Subcutaneous abdominal adipose tissue (tissue), 5 donors: Measurements from ENCODE around the gene PCYT2.

Source experiments
- H3K27ac ChIP-seq: one replicate; pipeline ENCODE4 v1.7.0; 2013; ENCODE audit warnings: low read depth, mild to moderate bottlenecking, inconsistent platforms, low read length, moderate library complexity
- H3K27me3 ChIP-seq, 5 donors: one replicate each; pipeline ENCODE4 v1.7.0; 2013; ENCODE audit warnings: low read length in 5 of 5, inconsistent platforms in 1 of 5; ENCODE audit not compliant: control insufficient read depth in 5 of 5, insufficient read depth in 4 of 5
- H3K36me3 ChIP-seq, 5 donors: one replicate each; pipeline ENCODE4 v1.7.0; 2013; ENCODE audit warnings: low read length in 5 of 5; ENCODE audit not compliant: control insufficient read depth in 5 of 5, insufficient read depth in 5 of 5
- H3K4me1 ChIP-seq, 5 donors: one replicate each; pipeline ENCODE4 v1.7.0; 2013; ENCODE audit warnings: low read length in 5 of 5, mild to moderate bottlenecking in 3 of 5, moderate library complexity in 1 of 5; ENCODE audit not compliant: control insufficient read depth in 5 of 5, insufficient read depth in 5 of 5
- H3K4me3 ChIP-seq, 5 donors: one replicate each; pipeline ENCODE4 v1.7.0; 2013; ENCODE audit warnings: low read length in 5 of 5, low read depth in 1 of 5
- H3K9ac ChIP-seq, 5 donors: one replicate each; pipeline ENCODE4 v1.7.0; 2013; ENCODE audit warnings: low read length in 5 of 5, mild to moderate bottlenecking in 4 of 5, moderate library complexity in 3 of 5
- H3K9me3 ChIP-seq, 5 donors: one replicate each; pipeline ENCODE4 v1.7.0; 2013; ENCODE audit warnings: low read length in 5 of 5; ENCODE audit not compliant: control insufficient read depth in 5 of 5
- donor health status: healthy.
- donor health status: healthy.
- donor health status: healthy.
- donor health status: healthy.
- donor health status: healthy.

PCYT2 gene

DNA sequence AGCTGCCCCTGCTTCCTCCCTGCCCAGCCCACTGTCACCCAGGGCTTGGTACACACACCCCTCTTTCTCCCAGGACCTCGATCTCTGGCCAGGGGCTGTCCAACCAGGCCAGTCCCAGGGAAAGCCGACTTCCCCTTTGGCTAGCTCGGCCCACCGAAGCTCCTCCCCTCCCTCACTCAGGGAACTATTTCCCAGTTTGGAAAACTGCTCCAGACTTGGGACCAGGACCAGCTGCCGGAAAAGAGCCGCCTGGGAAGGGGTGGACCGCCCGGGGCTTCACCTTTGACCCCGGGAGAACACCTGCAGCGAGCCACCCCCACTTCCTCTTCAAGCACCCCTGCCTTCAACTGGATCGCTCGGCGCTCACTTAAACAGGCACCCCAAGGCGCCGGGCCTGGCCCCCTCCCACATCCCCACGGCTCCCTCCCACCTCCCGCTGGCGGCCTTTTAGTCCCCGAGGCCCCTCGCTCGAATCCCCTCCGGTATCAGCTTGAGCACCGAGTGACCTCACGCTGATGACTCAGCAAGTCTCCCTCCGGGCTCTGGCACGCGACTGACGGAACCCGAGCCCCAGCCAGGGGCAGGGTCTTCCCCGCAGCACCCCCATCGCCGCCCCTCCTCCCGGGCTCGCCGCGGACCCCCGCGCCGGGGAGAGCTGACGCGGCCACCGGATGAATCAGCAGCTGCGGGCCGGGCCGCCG lies 15.4 kb upstream of the PCYT2 start:
- Histone ChIP-seq H3K4me1 (peaks cover 8 to 60% (median 58%) of the 10 kb centered on the region in 5 donors), H3K4me3 (peak overlapping the region; percentile 69 to 77 (median 75)), H3K36me3 (peaks cover 0 to 12% (median 10%) of the 10 kb centered on the region in 5 donors), H3K9me3 (no peaks in the 10 kb centered on the region), H3K27me3 (peaks cover 11 to 17% (median 15%) of the 10 kb centered on the region in 5 donors), H3K27ac (peak overlapping the region; percentile 95), H3K9ac (peak overlapping the region; percentile 26 to 90 (median 85))

DNA sequence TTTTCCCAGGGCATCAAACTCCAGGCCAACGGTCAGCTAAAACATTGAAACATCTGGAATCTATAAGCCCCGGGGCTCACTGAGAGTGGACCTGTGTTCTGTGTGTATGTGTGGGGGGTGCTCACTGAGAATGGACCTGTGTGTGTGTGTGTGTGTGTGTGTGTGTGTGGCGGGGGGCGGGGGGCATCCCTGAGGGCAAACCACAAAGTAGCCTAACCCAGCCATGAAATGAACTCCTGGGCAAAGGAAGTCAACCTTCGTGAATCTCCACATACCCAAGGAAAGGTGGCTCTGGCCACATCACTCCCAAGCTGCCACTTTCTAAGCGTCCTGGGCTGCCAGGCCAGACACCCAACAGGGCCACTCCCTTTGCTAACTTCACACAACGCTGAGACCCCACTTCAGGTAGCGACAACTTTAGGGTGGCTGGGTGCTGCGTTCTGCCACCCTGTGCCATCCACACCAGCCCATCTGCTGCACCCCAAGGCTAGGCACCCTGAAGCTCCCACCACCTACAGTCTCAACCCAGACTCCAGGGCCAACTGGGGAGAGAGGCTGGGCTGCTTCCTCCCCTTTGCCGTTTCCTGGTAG lies 14.8 kb upstream of the PCYT2 start:
- Histone ChIP-seq H3K9me3 (no peaks in the 10 kb centered on the region), H3K4me3 (peak overlapping the region; percentile 69 to 77 (median 75)), H3K4me1 (peaks cover 8 to 66% (median 61%) of the 10 kb centered on the region in 5 donors), H3K27me3 (peaks cover 10 to 13% (median 11%) of the 10 kb centered on the region in 5 donors), H3K9ac (peak overlapping the region in 4 of 5 donors; percentile 79 to 90 (median 86)), H3K36me3 (peaks cover 0 to 13% (median 10%) of the 10 kb centered on the region in 5 donors), H3K27ac (peak overlapping the region; percentile 95)

DNA sequence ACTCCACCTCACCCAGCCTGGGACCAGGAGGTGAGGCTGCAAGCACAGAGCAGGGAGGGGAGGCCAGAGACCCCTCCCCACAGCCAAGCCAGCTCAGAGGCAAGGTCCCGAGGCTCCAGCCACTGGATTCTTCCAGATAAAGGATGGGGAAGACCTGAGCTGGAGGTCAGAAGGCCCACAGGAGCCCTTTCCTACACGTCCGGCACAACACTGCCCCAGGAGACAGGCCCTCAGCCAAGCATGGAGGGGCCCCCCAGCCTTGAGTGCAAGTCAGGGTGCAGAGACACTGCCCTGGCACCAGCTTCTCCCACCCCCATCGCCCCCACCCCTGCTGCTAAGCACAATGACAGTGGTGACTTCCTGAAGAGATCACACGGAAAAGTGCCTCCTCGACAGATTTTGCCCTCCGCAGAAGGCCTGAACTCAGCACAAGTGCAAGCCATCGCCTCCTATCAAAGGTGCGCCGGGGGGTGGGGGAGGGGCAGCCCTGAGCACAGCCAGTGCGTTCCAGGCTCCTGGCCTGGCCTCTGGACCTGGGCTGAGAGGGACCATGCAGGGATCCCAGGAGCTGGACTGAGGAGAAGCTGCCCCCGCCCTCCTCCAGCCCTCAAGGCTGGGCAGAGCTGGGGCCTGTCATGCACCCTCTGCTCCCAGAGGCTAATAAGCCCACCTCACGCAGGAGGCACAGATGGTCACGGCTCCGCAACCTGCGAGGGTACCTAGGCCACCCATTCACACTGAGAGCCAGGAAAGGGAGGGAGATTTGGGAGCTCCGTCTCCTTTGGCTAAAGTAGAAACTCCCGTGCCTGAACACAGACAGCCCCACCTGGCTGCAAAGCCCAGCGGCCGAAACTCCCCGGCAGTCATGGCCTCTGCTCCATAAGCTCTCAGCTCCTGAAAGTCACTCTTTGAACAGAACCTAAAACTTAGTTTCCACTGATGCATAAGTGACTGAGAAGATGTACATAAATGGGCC lies 13.6 kb upstream of the PCYT2 start:
- Histone ChIP-seq H3K27me3 (peaks cover 6 to 11% (median 10%) of the 10 kb centered on the region in 5 donors), H3K9me3 (no peaks in the 10 kb centered on the region), H3K36me3 (peaks cover 0 to 24% (median 18%) of the 10 kb centered on the region in 5 donors), H3K4me3 (peak overlapping the region in 3 of 5 donors; percentile 15 to 59 (median 19)), H3K9ac (peak overlapping the region in 1 of 5 donors; percentile 52), H3K4me1 (peaks cover 8 to 77% (median 72%) of the 10 kb centered on the region in 5 donors), H3K27ac (peak overlapping the region; percentile 60)

DNA sequence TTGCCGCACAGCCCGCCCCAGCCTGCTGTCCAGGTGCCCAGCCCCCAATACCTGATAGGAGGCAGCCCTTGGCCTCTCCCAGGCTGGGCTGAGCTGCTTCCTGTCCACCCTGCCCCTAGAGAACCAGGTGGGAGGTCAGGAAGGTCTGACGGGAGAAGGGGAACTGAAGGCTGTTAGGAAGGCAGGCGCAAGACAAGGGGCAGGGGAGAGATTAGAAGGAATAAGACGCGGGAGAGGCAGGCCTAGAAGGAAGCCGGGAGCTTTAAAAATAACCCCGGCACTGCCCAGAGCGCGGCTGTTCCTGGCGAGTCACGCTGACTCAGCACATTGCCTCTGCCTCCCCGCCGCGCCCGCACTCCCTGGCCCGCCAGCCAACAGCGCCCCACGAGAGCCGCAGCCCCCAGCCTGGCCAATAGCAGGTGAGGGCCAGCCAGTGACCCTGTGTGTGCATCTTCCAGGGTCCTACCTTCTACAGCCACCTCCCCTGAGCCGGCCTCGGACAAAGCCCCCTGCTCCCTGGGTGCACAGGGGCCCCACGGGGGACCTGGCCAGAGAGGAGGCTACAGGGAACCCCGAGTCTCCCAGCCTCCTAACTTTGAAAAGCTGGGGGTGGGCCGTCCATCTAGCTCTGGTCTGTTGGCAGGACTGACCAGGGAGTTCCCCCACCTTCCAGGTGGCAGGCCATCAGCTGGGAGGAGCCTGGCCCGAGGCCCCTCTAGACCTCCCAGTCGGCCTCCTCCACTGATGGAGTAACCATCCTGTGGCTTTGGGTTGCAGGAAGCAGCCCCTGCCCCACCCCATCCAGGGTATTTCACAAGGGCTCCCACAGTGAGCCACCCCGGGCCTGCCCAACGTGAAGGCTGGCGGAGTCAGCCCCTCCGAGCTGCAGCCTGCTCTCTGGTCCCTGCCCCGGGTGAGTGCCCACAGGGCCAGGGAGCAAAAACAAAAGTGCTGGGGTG lies 12.4 kb upstream of the PCYT2 start:
- H3K36me3 ChIP-seq: peaks cover 0 to 35% (median 22%) of the 10 kb centered on the region in 5 donors

DNA sequence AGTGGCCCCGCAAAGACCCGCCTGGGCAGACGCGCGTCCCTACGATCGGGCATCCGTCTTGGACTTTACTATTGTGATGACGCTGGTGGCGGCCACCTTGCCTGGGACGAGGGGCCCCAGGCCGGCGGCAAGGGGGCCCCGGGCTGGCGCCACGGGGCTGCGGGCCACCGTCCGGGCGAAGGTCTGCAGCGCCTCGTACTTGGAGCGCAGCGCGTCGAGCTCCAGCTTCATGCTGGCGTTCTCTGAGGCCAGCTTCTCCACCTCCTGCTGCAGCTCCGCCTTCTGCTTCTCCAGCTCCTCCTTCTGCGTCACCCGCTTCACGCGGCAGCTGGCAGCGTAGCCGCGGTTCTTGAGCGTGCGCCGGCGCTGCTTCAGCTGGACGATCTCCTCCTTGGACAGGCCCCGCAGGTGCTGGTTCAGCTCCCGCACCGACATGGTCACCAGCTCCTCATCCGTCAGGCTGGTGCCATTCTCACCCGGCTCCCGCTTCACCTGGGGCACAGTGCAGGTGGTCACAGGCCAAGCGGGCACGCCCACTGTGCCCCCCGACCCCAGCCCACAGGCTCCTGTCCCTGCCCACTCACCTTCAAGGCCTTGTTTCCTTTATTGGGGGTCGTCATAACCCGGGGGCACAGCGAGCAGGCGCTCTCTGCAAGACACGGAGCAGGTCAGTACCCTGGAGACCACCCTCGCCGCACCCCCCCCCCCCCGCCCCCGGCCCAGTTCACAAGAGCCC lies 11.5 kb upstream of the PCYT2 start:
- Histone ChIP-seq H3K4me3 (peak overlapping the region in 2 of 5 donors; percentile 30 to 59), H3K9ac (no peak overlapping the region), H3K36me3 (peaks cover 0 to 35% (median 22%) of the 10 kb centered on the region in 5 donors), H3K27me3 (no peaks in the 10 kb centered on the region), H3K27ac (peak overlapping the region; percentile 60), H3K4me1 (peaks cover 8 to 82% (median 76%) of the 10 kb centered on the region in 5 donors), H3K9me3 (no peaks in the 10 kb centered on the region)

More for the DNA sequence above, 12.4 kb upstream of the PCYT2 start:
- peak overlapping the region in 3 of 5 donors; percentile 51 to 67 (median 59) for H3K9ac ChIP-seq
- no peaks in the 10 kb centered on the region for H3K9me3 ChIP-seq
- peak overlapping the region; percentile 60 for H3K27ac ChIP-seq
- H3K4me1 ChIP-seq: peaks cover 8 to 84% (median 76%) of the 10 kb centered on the region in 5 donors
- peak overlapping the region; percentile 27 to 61 (median 43) for H3K4me3 ChIP-seq
- peaks cover 3 to 6% (median 4%) of the 10 kb centered on the region in 5 donors for H3K27me3 ChIP-seq

DNA sequence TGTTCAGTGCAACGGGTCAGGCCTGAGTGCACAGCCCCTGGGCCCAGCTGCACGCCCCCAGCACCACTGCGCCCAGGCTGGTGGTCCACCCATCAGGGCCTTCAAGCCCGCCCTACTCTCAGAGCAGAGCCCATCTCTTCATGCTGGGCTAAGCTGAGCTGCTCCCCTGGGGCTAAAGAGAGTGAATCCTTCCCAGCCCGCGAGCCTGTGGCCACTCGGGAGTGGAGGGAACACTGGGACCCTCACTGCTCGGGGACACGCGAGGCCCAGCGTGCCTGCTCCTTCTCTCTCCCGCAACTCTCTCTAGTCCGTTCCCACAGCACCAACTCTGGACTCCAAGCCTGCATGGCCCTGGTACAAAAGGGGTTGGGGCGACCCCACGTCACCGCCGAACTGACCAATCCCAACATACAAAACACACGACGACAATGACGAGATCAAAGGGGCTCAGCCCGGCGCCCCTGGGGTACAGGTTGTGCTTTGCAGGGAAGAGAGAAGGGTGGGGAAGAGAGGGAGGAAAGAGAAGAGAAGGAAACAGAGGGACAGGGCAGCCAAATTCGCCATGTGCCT lies 10.9 kb upstream of the PCYT2 start:
- peaks cover 0 to 35% (median 22%) of the 10 kb centered on the region in 5 donors for H3K36me3 ChIP-seq
- H3K9ac ChIP-seq: no peak overlapping the region
- no peaks in the 10 kb centered on the region for H3K27me3 ChIP-seq
- no peak overlapping the region for H3K27ac ChIP-seq
- H3K9me3 ChIP-seq: no peaks in the 10 kb centered on the region
- H3K4me3 ChIP-seq: peak overlapping the region in 1 of 5 donors; percentile 5
- H3K4me1 ChIP-seq: peaks cover 11 to 87% (median 80%) of the 10 kb centered on the region in 5 donors

DNA sequence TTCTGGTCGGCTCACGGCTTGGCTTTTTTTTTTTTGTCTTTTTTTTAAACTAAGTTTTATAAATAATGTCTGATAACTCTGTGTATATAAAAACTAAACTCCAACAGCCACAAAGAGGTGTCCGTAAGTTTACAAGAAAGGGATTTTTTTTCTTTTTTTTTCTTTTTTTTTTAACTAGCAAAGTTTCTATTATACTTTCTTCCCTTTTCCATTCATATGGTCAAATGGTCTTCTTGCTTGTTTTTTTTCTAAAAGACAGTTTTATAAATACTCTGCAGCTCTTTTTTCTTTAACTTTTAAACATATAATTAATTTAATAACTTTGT lies 10.3 kb upstream of the PCYT2 start:
- H3K27ac ChIP-seq: no peak overlapping the region
- no peaks in the 10 kb centered on the region for H3K9me3 ChIP-seq
- peak overlapping the region in 1 of 5 donors; percentile 41 for H3K9ac ChIP-seq
- H3K4me3 ChIP-seq: no peak overlapping the region
- peaks cover 13 to 91% (median 84%) of the 10 kb centered on the region in 5 donors for H3K4me1 ChIP-seq
- no peaks in the 10 kb centered on the region for H3K27me3 ChIP-seq
- peaks cover 0 to 35% (median 22%) of the 10 kb centered on the region in 5 donors for H3K36me3 ChIP-seq
